Osteocyte (in vitro differentiated cells): ENCODE measurements around the gene PKN2. TPM values are rescaled to one million over a fixed set of nuclear protein-coding genes. Genes with fewer than 3 reads are reported as not detected.
A peak's percentile ranks its signal among the peaks of the same experiment; 100 is the strongest.
"Not testable (repeated sequence)": the region's sequence is repeated elsewhere in the genome, so short reads cannot be mapped to it uniquely, and the experiment has no call there.

ENCODE experiments used
- DNase-seq: peaks from one replicate; pipeline ENCODE4 v3.0.0; 2021; ENCODE audit warnings: mixed read lengths; ENCODE audit not compliant: unreplicated experiment; ENCODE audit errors: extremely low spot score
- H3K27ac Mint-ChIP-seq: one replicate; pipeline ENCODE4 v1.8.0; 2021; ENCODE audit warnings: mild to moderate bottlenecking, mixed read lengths; ENCODE audit not compliant: unreplicated experiment
- H3K27me3 Mint-ChIP-seq: one replicate; pipeline ENCODE4 v1.8.0; 2021; ENCODE audit warnings: mixed read lengths; ENCODE audit not compliant: unreplicated experiment
- H3K36me3 Mint-ChIP-seq: one replicate; pipeline ENCODE4 v1.8.0; 2021; ENCODE audit warnings: mixed read lengths; ENCODE audit not compliant: unreplicated experiment
- H3K4me1 Mint-ChIP-seq: one replicate; pipeline ENCODE4 v1.8.0; 2021; ENCODE audit warnings: mixed read lengths; ENCODE audit not compliant: unreplicated experiment
- H3K4me3 Mint-ChIP-seq: one replicate; pipeline ENCODE4 v1.8.0; 2021; ENCODE audit warnings: mild to moderate bottlenecking, moderate library complexity, mixed read lengths; ENCODE audit not compliant: unreplicated experiment
- H3K9me3 Mint-ChIP-seq: one replicate; pipeline ENCODE4 v1.8.0; 2021; ENCODE audit warnings: mixed read lengths; ENCODE audit not compliant: unreplicated experiment
- total RNA-seq: library from RNA; stranded (reverse); gene quantifications from 2 replicates; pipeline ENCODE4 v1.2.1, GENCODE V29; 2021
- TF ChIP-seq, protein P1 (sequence below): fragments of 200-600 bp; sonication (generic); IDR thresholded peaks from 2 replicates; pipeline ENCODE4 v1.5.0; 2021; ENCODE audit warnings: antibody characterized with exemption, mild to moderate bottlenecking, moderate library complexity

PKN2 gene
- total RNA-seq, 1 donor from 2014 or later, result 46.8 TPM

DNA sequence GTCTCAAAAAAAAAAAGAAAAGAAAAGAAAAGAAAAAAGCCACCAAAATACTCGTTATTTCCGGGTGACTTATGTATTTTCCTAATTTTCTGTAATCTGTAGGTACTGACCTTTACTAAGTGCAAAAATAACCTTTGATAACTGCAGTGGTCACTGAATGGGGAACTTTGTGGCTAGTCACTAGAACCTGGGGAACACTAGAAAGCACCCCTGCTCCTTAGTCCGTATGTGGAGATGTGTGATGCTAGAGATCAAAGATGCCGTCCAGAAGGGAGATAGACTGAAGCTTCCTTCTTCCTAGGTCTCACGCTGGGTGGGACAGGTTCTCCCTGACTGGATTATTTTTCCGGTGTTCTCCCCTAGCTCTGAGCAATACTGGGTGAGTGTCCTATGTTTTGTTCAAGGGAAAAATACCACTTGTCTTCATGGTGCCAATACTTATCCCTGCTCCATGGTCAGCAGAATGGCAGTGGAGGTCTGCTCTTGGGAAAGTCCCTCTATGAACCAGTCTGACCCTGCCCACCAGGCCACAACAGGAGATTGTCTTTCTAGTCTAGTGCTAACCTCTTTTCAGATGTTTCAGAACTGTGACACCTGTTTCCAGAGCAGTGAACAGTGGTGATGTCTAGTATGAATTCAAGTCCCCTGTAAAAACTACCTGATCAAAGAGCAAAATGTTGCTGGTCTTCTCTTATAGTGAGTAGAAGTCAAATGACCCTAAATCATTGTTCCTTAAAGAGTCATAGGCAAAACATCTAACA, 167.4 kb downstream of the PKN2 start:
- Mint-ChIP-seq H3K4me1 (peaks cover 2% of the 10 kb centered on the region), H3K4me3 (no peak overlapping the region), H3K27me3 (no peaks in the 10 kb centered on the region), H3K36me3 (peaks cover 28% of the 10 kb centered on the region), H3K9me3 (no peaks in the 10 kb centered on the region), H3K27ac (no peak overlapping the region)
- TF ChIP-seq, protein P1, sequence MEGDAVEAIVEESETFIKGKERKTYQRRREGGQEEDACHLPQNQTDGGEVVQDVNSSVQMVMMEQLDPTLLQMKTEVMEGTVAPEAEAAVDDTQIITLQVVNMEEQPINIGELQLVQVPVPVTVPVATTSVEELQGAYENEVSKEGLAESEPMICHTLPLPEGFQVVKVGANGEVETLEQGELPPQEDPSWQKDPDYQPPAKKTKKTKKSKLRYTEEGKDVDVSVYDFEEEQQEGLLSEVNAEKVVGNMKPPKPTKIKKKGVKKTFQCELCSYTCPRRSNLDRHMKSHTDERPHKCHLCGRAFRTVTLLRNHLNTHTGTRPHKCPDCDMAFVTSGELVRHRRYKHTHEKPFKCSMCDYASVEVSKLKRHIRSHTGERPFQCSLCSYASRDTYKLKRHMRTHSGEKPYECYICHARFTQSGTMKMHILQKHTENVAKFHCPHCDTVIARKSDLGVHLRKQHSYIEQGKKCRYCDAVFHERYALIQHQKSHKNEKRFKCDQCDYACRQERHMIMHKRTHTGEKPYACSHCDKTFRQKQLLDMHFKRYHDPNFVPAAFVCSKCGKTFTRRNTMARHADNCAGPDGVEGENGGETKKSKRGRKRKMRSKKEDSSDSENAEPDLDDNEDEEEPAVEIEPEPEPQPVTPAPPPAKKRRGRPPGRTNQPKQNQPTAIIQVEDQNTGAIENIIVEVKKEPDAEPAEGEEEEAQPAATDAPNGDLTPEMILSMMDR, result no peak
- no peak for DNase-seq

- Mint-ChIP-seq H3K4me3 (no peak overlapping the region), H3K36me3 (peaks cover 7% of the 10 kb centered on the region), H3K4me1 (peaks cover 8% of the 10 kb centered on the region), H3K9me3 (no peaks in the 10 kb centered on the region), H3K27ac (no peak overlapping the region), H3K27me3 (no peaks in the 10 kb centered on the region)
- DNase-seq, result no peak
- TF ChIP-seq, protein P1, result no peak
Measured at GRCh38 chr1:88867743-88868521, 183.9 kb downstream of the PKN2 start.

- H3K9me3 Mint-ChIP-seq, H3K4me1 Mint-ChIP-seq, H3K4me3 Mint-ChIP-seq, DNase-seq, H3K36me3 Mint-ChIP-seq, H3K27ac Mint-ChIP-seq, H3K27me3 Mint-ChIP-seq: not testable (repeated sequence)
Measured at GRCh38 chr1:88869644-88870043, 185.6 kb downstream of the PKN2 start.

DNA sequence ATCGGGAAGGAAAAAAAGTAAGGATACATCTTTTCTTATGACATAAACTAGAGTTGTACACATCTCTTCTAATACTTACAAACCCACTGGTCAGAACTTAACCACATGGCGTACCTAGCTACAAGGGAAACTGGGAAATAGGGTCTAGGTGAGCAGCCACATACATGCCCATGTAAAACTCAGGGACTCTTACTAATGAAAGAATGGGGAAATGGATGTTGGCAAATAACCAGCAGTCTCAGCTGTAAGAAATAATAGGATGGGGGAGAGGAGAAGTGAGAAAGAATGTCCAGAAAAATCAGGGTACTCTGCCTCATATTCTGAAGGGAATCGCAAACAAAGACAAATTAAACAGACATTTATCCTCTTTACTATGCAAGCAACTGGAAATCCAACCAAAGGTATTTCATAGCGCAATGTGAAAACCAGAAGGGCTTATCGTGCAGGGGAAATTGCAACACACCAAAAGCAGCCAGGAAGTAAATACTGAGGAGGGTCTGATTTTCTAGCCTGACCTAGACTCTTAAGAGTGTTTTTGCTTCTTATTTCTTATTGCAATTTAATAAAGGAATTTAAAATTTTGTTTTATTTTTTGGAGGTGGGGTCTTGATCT, 189.8 kb downstream of the PKN2 start:
- no peaks in the 10 kb centered on the region for H3K27me3 Mint-ChIP-seq
- peak overlapping the region; percentile 21 for H3K27ac Mint-ChIP-seq

DNA sequence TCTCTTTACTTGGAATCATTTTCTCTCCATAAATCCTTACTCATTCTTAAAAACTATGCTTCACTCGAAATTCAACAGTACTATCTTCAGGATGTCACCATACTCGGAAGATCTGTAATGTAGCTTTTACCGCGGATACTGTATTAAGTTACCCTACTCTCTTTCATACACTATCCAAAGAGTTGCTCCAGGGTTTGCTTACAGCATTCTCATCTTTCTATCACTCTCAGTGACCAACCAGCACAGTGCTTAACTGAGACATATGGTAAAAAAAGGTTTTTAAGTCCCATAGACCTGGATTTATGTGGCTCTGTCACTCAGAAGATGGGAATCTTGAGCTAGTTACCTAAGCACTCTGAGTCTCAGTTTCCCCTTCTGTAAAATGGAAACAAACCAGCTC, 191.5 kb downstream of the PKN2 start:
- peaks cover 6% of the 10 kb centered on the region for H3K36me3 Mint-ChIP-seq
- H3K4me1 Mint-ChIP-seq, result peaks cover 6% of the 10 kb centered on the region

More for the DNA sequence above, 189.8 kb downstream of the PKN2 start:
- Mint-ChIP-seq H3K36me3 (peaks cover 6% of the 10 kb centered on the region), H3K9me3 (no peaks in the 10 kb centered on the region), H3K4me3 (no peak overlapping the region), H3K4me1 (peaks cover 7% of the 10 kb centered on the region)
- TF ChIP-seq, protein P1, result no peak
- DNase-seq, result no peak

More for the DNA sequence above, 191.5 kb downstream of the PKN2 start:
- Mint-ChIP-seq H3K9me3 (no peaks in the 10 kb centered on the region), H3K27ac (no peak overlapping the region), H3K27me3 (no peaks in the 10 kb centered on the region), H3K4me3 (no peak overlapping the region)
- no peak for DNase-seq
- TF ChIP-seq, protein P1, result no peak
